Measurements from ENCODE around the gene SHCBP1. TPM values are rescaled to one million over a fixed set of nuclear protein-coding genes. Genes with fewer than 3 reads are reported as not detected.
A peak's percentile ranks its signal among the peaks of the same experiment; 100 is the strongest.

The SHCBP1 gene
- total and polyA plus RNA-seq, 2 of the 13 experiments (the other 11 are each of a cell fraction or from before 2014, with no cell fraction given), result 15.7 to 33.0 TPM

DNA sequence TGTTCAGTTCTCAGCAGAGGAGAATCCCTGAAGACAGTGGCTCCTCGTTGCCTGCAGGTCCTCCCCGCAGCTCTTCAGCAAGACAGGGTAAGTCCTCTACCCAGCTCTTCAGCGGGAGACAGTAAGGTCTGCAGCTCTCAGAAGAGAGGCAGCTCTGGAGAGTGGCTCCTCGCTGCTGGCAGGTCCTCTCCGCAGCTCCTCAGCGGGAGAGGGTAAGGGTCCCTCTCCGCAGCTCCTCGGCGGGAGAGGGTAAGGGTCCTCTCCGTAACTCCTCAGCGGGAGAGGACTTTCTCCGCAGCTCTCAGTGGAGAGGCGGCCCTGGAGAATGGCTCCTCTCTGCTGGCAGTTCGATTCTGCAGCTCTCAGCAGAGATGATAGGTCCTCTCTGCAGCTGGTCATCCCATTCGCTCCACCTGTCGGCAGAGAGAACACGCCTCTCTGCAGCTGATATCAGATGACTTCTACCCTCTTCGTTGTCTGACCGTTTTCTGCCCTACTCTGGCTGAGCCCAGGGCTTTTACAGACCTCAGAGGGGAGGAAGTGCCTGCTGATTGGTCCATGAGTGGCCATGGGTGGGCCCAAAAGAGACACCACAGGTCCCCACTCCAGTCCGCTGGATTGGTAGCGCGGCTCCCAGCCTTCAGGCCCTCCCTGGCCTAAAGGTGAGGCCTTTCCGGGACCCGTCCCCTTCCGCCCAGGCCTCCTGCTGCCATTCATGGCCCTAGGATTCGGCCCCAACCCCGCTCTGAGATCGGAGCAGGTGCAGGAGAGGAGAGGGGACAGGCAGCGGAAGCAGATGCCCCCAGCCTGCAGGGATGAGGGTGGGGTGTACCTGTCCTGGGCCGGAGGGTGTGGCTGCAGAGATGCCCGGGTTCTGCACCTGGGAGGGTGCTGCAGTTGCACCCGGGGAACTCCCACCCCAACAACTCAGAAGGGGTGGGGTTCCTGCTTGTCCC is 11.9 kb upstream of the SHCBP1 start (continued):
- TF ChIP-seq, protein P1, sequence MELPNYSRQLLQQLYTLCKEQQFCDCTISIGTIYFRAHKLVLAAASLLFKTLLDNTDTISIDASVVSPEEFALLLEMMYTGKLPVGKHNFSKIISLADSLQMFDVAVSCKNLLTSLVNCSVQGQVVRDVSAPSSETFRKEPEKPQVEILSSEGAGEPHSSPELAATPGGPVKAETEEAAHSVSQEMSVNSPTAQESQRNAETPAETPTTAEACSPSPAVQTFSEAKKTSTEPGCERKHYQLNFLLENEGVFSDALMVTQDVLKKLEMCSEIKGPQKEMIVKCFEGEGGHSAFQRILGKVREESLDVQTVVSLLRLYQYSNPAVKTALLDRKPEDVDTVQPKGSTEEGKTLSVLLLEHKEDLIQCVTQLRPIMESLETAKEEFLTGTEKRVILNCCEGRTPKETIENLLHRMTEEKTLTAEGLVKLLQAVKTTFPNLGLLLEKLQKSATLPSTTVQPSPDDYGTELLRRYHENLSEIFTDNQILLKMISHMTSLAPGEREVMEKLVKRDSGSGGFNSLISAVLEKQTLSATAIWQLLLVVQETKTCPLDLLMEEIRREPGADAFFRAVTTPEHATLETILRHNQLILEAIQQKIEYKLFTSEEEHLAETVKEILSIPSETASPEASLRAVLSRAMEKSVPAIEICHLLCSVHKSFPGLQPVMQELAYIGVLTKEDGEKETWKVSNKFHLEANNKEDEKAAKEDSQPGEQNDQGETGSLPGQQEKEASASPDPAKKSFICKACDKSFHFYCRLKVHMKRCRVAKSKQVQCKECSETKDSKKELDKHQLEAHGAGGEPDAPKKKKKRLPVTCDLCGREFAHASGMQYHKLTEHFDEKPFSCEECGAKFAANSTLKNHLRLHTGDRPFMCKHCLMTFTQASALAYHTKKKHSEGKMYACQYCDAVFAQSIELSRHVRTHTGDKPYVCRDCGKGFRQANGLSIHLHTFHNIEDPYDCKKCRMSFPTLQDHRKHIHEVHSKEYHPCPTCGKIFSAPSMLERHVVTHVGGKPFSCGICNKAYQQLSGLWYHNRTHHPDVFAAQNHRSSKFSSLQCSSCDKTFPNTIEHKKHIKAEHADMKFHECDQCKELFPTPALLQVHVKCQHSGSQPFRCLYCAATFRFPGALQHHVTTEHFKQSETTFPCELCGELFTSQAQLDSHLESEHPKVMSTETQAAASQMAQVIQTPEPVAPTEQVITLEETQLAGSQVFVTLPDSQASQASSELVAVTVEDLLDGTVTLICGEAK (IDR thresholded peaks at IDR 0.05), result no peak
- TF ChIP-seq, protein P1 (CRISPR knock-in tag; IDR thresholded peaks at IDR 0.05), result peak; percentile 35; the same call in 1 of the 2 replicates
- TF ChIP-seq ARID2 (CRISPR knock-in tag; IDR thresholded peaks at IDR 0.05; ENCODE audit: borderline replicate concordance) (no peak), BRCA1 (CRISPR knock-in tag; IDR thresholded peaks at IDR 0.05) (no peak), CBX2 (IDR thresholded peaks at IDR 0.05; ENCODE audit: low read depth, low read length) (no peak), CBX2 (CRISPR knock-in tag; IDR thresholded peaks at IDR 0.05; ENCODE audit: low read depth) (0 out of 2 replicates have a peak, but pooled peaks have one; percentile 32), HNF4A (CRISPR knock-in tag; IDR thresholded peaks at IDR 0.05) (no peak), YEATS2 (CRISPR knock-in tag; IDR thresholded peaks at IDR 0.05; ENCODE audit: borderline replicate concordance) (no peak), ZNF317 (CRISPR knock-in tag; IDR thresholded peaks at IDR 0.05) (0 out of 2 replicates have a peak, but pooled peaks have one; percentile 55), ZSCAN30 (CRISPR knock-in tag; IDR thresholded peaks at IDR 0.05) (no peak), ZNF614 (CRISPR knock-in tag; IDR thresholded peaks at IDR 0.05; ENCODE audit: borderline replicate concordance) (no peak; the same call in 1 of the 2 replicates), FOXP4 (CRISPR knock-in tag; IDR thresholded peaks at IDR 0.05) (peak; percentile 26)
- TF ChIP-seq, protein P2, sequence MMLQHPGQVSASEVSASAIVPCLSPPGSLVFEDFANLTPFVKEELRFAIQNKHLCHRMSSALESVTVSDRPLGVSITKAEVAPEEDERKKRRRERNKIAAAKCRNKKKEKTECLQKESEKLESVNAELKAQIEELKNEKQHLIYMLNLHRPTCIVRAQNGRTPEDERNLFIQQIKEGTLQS (CRISPR knock-in tag; IDR thresholded peaks at IDR 0.05), result no peak
- TF ChIP-seq, protein P3, sequence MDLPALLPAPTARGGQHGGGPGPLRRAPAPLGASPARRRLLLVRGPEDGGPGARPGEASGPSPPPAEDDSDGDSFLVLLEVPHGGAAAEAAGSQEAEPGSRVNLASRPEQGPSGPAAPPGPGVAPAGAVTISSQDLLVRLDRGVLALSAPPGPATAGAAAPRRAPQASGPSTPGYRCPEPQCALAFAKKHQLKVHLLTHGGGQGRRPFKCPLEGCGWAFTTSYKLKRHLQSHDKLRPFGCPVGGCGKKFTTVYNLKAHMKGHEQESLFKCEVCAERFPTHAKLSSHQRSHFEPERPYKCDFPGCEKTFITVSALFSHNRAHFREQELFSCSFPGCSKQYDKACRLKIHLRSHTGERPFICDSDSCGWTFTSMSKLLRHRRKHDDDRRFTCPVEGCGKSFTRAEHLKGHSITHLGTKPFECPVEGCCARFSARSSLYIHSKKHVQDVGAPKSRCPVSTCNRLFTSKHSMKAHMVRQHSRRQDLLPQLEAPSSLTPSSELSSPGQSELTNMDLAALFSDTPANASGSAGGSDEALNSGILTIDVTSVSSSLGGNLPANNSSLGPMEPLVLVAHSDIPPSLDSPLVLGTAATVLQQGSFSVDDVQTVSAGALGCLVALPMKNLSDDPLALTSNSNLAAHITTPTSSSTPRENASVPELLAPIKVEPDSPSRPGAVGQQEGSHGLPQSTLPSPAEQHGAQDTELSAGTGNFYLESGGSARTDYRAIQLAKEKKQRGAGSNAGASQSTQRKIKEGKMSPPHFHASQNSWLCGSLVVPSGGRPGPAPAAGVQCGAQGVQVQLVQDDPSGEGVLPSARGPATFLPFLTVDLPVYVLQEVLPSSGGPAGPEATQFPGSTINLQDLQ (CRISPR knock-in tag; IDR thresholded peaks at IDR 0.05), result no peak

Measured in HepG2 (cell line).